ENCODE results near the gene EAPP. TPM values are rescaled to one million over a fixed set of nuclear protein-coding genes. Genes with fewer than 3 reads are reported as not detected.

The EAPP gene
- total and polyA plus RNA-seq, 11 donors, result 11.4 to 28.5 (median 19.5) TPM

DNA sequence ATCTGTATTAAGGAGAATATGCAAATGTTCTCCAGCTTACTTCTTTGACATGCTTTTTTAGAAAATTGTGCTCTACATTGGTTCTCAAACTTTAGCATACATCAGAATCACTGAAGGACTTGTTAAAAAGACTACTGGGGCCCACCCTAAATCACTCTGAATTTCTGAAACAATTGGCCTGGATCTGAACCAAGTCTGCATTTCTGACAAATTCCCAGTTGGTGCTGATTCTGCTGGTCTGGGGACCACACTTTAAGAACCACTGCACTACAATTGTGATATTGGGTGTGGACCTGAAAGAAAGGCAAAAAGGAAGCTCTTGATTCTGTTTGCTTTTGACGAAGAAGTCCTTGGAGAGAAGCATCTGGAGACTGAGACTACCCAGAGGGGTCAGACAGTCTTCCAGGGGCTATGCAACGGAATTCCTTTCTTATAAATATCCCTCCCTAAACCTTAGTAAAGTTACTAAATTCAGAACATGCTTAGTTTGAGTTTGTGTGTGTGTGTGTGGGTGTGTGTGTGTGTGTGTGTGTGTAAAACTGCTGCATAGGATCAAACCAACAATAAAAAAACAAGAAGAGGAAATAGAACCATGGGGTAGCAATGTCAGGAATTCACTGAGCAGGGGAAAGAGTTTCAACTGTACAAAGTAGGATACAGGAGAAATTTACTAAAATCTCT lies 36.8 kb downstream of the EAPP start:
- no peaks in the 10 kb centered on the region for H3K27me3 ChIP-seq
- H3K4me3 ChIP-seq, result no peak overlapping the region
- H3K4me1 ChIP-seq, result peaks cover 0 to 9% (median 0%) of the 10 kb centered on the region in 12 donors
- DNase-seq (no peak), ATAC-seq (peak in 1 of 4 donors; percentile 16)
- no peak for TF ChIP-seq POLR2A (IDR thresholded peaks at IDR 0.05)
- TF ChIP-seq, protein P1, sequence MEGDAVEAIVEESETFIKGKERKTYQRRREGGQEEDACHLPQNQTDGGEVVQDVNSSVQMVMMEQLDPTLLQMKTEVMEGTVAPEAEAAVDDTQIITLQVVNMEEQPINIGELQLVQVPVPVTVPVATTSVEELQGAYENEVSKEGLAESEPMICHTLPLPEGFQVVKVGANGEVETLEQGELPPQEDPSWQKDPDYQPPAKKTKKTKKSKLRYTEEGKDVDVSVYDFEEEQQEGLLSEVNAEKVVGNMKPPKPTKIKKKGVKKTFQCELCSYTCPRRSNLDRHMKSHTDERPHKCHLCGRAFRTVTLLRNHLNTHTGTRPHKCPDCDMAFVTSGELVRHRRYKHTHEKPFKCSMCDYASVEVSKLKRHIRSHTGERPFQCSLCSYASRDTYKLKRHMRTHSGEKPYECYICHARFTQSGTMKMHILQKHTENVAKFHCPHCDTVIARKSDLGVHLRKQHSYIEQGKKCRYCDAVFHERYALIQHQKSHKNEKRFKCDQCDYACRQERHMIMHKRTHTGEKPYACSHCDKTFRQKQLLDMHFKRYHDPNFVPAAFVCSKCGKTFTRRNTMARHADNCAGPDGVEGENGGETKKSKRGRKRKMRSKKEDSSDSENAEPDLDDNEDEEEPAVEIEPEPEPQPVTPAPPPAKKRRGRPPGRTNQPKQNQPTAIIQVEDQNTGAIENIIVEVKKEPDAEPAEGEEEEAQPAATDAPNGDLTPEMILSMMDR (IDR thresholded peaks at IDR 0.05), result no peak
- no peaks in the 10 kb centered on the region for H3K9me3 ChIP-seq
- no peaks in the 10 kb centered on the region for H3K36me3 ChIP-seq
- intact Hi-C loops (cut with DNase I), result no loop called here
- no peak overlapping the region for H3K27ac ChIP-seq
- 37 to 51% (median 48%) methylated on average over 2 of the region's 2 CpGs for WGBS, 4 donors

DNA sequence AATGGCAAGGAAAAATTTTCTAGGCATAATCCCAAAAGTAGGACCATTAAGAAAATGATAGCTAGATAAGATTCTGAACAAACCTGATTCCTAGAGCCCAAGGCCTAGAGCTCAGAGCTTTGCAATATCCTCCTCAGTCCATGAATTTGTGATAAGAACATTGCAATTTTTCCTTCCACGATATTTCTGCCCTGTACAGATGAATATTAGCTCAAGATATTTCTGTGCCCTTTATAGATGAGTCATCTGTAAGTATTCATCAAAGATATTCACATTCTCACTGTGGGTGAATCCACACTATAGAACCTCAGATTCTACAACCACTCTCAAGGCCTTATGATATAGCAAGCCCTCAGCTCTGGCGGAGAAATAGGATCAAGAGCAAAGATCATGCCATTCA lies 37.5 kb downstream of the EAPP start:
- WGBS, 4 donors, result 83 to 93% (median 89%) methylated on average over 2 of the region's 2 CpGs
- Histone ChIP-seq H3K27ac (peak overlapping the region in 1 of 12 donors; percentile 12), H3K4me1 (peaks cover 0 to 15% (median 0%) of the 10 kb centered on the region in 12 donors), H3K36me3 (no peaks in the 10 kb centered on the region), H3K9me3 (no peaks in the 10 kb centered on the region), H3K27me3 (no peaks in the 10 kb centered on the region), H3K4me3 (no peak overlapping the region)
- no peak for ATAC-seq
- TF ChIP-seq POLR2A (IDR thresholded peaks at IDR 0.05), result no peak
- TF ChIP-seq, protein P1 (IDR thresholded peaks at IDR 0.05), result no peak
- intact Hi-C loops (cut with DNase I), result no loop called here
- DNase-seq, result no peak

DNA sequence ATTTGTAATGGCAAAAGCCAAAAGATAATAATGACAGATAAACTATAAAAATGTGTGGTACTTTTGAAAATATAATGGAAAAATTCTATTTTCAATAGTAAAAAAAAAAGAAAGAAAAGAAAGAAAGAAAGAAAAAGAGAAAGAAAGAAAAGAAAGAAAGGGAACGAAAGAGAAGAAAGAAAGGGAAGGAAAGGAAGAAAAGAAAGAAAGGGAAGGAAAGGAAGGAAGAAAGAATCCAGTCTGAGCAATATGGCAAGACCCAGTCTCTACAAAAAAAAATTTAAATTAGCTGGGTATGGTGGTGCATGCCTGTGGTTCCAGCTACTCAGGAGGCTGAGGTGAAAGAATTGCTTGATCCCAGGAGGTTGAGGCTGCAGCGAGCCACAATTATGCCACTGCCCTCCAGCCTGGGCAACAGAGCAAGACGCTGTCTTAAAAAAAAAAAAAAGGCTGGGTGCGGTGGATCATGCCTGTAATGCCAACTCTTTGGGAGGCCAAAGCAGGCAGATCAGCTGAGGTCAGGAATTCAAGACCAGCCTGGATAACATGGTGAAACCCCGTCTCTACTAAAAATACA lies 38.4 kb downstream of the EAPP start:
- Histone ChIP-seq H3K27me3 (no peaks in the 10 kb centered on the region), H3K27ac (no peak overlapping the region), H3K4me1 (peaks cover 0 to 16% (median 2%) of the 10 kb centered on the region in 12 donors), H3K4me3 (no peak overlapping the region), H3K36me3 (no peaks in the 10 kb centered on the region), H3K9me3 (no peaks in the 10 kb centered on the region)
- DNase-seq (no peak), ATAC-seq (no peak)
- WGBS, 4 donors, result 94 to 98% (median 95%) methylated on average over 4 to 5 of the region's 5 CpGs
- intact Hi-C loops (cut with DNase I), result no loop called here
- TF ChIP-seq, protein P1 (IDR thresholded peaks at IDR 0.05), result no peak
- no peak for TF ChIP-seq POLR2A (IDR thresholded peaks at IDR 0.05)

DNA sequence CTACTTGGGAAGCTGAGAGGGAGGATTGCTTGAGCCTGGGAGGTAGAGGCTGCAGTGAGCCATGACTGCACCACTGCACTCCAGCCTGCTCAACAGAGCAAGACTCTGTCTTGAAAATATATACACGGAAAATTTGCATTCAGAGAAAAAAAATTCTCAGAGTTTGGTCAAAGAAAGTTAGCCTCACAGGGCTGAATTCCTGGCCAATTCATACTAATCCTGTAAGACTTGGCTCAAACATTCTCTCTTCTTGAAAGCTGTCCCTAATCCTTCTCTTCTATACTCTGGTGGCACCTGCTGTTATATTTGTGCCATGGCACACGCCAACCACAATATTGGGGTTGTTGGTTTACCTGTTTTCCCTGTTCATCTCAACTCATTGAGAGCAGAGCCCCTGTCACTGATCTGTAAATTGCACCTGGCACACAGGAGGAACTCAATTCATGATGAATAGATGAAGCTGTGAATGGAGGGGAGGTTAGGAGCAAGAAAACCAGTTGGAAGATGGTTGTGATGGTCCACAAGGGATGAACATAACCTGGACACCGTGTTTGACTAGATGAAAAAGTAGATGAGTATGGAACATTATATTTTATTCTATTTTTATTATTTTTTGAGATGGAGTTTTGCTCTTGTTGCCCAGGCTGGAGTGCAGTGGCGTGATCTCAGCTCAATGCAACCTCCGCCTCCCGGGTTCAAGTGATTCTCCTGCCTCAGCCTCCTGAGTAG lies 40.7 kb downstream of the EAPP start:
- H3K4me3 ChIP-seq, result no peak overlapping the region
- H3K4me1 ChIP-seq, result peaks cover 0 to 18% (median 2%) of the 10 kb centered on the region in 12 donors
- DNase-seq (no peak), ATAC-seq (no peak)
- intact Hi-C loops (cut with DNase I), result loop anchor here in 7 of 10 donors (2.0 to 10.0 kb wide), 3 partner anchors 164 to 168 kb away; no protein-coding TSS in a partner anchor
- H3K27ac ChIP-seq, result no peak overlapping the region
- no peaks in the 10 kb centered on the region for H3K9me3 ChIP-seq
- TF ChIP-seq, protein P1 (IDR thresholded peaks at IDR 0.05), result peak in 11 of 12 donors; percentile 10 to 47 (median 36)
- no peak for TF ChIP-seq POLR2A (IDR thresholded peaks at IDR 0.05)
- 93 to 95% (median 93%) methylated on average over 6 of the region's 6 CpGs for WGBS, 4 donors
- no peaks in the 10 kb centered on the region for H3K36me3 ChIP-seq
- H3K27me3 ChIP-seq, result no peaks in the 10 kb centered on the region

All from heart left ventricle (tissue), 16 donors.